Fibroblast of lung (primary cell): ENCODE data around the gene MREG.
"Not testable (repeated sequence)": the region's sequence is repeated elsewhere in the genome, so short reads cannot be mapped to it uniquely, and the experiment has no call there.

Source experiments
- CTCF ChIP-seq, 2 donors: IDR thresholded peaks in 1 of 2; conservative IDR thresholded peaks in 1 of 2; 1 replicate in 1 of 2; 2 replicates in 1 of 2; pipeline ENCODE4 v1.5.1; 2011 to 2012; ENCODE audit warnings: low read length in 2 of 2, control low read depth in 1 of 2, inconsistent platforms in 1 of 2, low read depth in 1 of 2, mild to moderate bottlenecking in 1 of 2
- EZH2 ChIP-seq: IDR thresholded peaks from 2 replicates; pipeline ENCODE4 v1.5.1; 2012; ENCODE audit warnings: low read length, control low read depth, mild to moderate bottlenecking; ENCODE audit errors: missing control alignments

GRCh38 chr2:215988556-215989207 lies 24.7 kb downstream of the MREG start:
- TF ChIP-seq CTCF (conservative IDR thresholded peaks at IDR 0.05 in 1 of 2, IDR thresholded peaks at IDR 0.05 in 1 of 2; ENCODE audit: low read depth in 1 of 2, low read length in 2 of 2); EZH2: not testable (repeated sequence)
